Mucosa of descending colon (tissue), 3 donors: ENCODE data around the gene ANKRD35. TPM values are rescaled to one million over a fixed set of nuclear protein-coding genes. Genes with fewer than 3 reads are reported as not detected.

Source experiments
- ATAC-seq: fragments of 200-7000 bp; cut with Tn5 transposase; one replicate; pipeline ENCODE4 v1.9.1; 2020; ENCODE audit warnings: mild to moderate bottlenecking, moderate library complexity
- DNase-seq, 3 donors: peaks; one replicate each; pipeline ENCODE4 v3.0.0-alpha.2; 2020
- H3K36me3 ChIP-seq: fragments of 200-600 bp; one replicate; pipeline ENCODE4 v1.8.0; 2021; ENCODE audit warnings: low read depth, mild to moderate bottlenecking
- H3K4me1 ChIP-seq: fragments of 200-600 bp; one replicate; pipeline ENCODE4 v1.8.0; 2021; ENCODE audit warnings: low read depth, mild to moderate bottlenecking
- H3K4me3 ChIP-seq: fragments of 200-600 bp; one replicate; pipeline ENCODE4 v1.8.0; 2021; ENCODE audit warnings: mild to moderate bottlenecking
- H3K9me3 ChIP-seq: fragments of 200-600 bp; one replicate; pipeline ENCODE4 v1.8.0; 2021; ENCODE audit warnings: mild to moderate bottlenecking
- intact Hi-C, 2 donors: fragments of 100-400 bp; cut with DNase I in 1 of 2; cut with micrococcal nuclease in 1 of 2; formaldehyde crosslinking; loops; one replicate each; pipeline versions ENCODE4 v1.11.0 to v1.11.1; 2022; cut with DNase I, micrococcal nuclease
- total RNA-seq, 3 donors: library from RNA; stranded (reverse); fragmentation: NEBNext Ultra II Directional in 2 of 3; extraction: Animal tissue kit (Norgen Biotek cat#: 25700) in 2 of 3; gene quantifications; one replicate each; pipeline versions ENCODE4 v1.2.1 to v1.2.4, GENCODE V29; 2021 to 2023
- TF ChIP-seq, protein P1 (sequence below): fragments of 200-600 bp; IDR thresholded peaks from one replicate; pipeline ENCODE4 v1.8.0; 2022; ENCODE audit warnings: antibody characterized with exemption, mild to moderate bottlenecking
- donor health status: DM: no; HTN: no; CAD: no; lungs with moderate emphysema.
- donor health status: DM: no; HTN: no; CAD: no.
- donor health status: DM: no; HTN: yes; CAD: no.

The ANKRD35 gene
- total RNA-seq, 3 donors from 2014 or later: 0.26 to 5.6 (median 0.99) TPM

- TF ChIP-seq, protein P1, sequence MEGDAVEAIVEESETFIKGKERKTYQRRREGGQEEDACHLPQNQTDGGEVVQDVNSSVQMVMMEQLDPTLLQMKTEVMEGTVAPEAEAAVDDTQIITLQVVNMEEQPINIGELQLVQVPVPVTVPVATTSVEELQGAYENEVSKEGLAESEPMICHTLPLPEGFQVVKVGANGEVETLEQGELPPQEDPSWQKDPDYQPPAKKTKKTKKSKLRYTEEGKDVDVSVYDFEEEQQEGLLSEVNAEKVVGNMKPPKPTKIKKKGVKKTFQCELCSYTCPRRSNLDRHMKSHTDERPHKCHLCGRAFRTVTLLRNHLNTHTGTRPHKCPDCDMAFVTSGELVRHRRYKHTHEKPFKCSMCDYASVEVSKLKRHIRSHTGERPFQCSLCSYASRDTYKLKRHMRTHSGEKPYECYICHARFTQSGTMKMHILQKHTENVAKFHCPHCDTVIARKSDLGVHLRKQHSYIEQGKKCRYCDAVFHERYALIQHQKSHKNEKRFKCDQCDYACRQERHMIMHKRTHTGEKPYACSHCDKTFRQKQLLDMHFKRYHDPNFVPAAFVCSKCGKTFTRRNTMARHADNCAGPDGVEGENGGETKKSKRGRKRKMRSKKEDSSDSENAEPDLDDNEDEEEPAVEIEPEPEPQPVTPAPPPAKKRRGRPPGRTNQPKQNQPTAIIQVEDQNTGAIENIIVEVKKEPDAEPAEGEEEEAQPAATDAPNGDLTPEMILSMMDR: no peak
- H3K4me1 ChIP-seq: peaks cover 22% of the 10 kb centered on the region
- H3K9me3 ChIP-seq: no peaks in the 10 kb centered on the region
- no peak for DNase-seq
- H3K36me3 ChIP-seq: no peaks in the 10 kb centered on the region
- no peak overlapping the region for H3K4me3 ChIP-seq
- intact Hi-C loops: loop anchor here in 1 of 2 donors (10.0 kb wide), 1 partner anchor 48 kb away; the partner anchor contains the start of genes ANKRD34A and POLR3GL
- ATAC-seq: no peak
Observed at GRCh38 chr1:145916745-145917144, 31.1 kb upstream of the ANKRD35 start.

DNA sequence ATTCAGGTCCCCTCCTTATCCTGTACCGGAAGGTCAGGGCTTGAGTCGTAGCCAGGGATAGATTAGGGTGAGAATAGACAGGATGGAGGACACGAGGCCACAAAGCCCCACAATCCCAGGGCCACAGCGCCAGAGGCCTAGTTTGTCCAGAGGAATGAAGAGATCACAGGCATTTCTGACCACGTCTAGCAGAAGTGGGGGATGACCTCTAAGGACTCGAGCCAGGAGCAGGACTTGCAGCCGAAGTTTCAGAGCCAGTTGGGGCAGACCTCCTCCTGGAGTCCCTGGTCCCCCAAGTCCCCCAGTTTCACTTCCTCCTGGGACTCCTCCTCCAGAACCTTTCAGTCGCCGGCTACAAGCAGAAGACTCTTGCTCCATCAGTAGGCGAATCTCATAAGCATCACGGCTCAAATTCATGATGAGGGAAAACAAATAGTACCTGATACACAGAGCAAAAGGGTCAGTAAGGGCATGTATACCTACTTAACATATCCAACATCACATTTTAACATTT, 26.5 kb upstream of the ANKRD35 start:
- TF ChIP-seq, protein P1: no peak
- no peak overlapping the region for H3K4me3 ChIP-seq
- ATAC-seq (no peak), DNase-seq (no peak)
- intact Hi-C loops: loop anchor here in 1 of 2 donors (10.0 kb wide), 1 partner anchor 53 kb away; the partner anchor contains the start of genes ANKRD34A and POLR3GL
- H3K9me3 ChIP-seq: no peaks in the 10 kb centered on the region
- H3K4me1 ChIP-seq: peaks cover 2% of the 10 kb centered on the region
- H3K36me3 ChIP-seq: no peaks in the 10 kb centered on the region

DNA sequence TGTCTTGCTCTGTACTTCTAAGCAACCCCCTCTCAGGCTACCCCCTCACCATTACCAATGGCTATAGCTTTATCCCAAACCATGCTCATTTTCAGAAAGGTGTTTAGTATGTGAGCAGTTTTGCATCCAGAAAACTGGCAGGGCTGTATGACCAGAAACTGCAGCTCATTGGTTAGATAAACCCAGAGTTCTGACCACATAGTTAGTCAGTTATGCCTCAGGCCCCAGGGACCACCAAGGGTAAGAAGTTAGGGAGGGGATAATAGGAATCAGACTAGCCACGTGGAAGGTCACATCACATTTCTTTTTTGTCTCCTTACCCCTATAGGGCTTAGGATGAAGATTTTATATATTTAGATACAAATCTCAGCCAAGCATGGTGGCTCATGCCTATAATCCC, 23.0 kb upstream of the ANKRD35 start:
- ATAC-seq (no peak), DNase-seq (no peak)
- intact Hi-C loops: no loop called here
- H3K36me3 ChIP-seq: no peaks in the 10 kb centered on the region
- no peaks in the 10 kb centered on the region for H3K4me1 ChIP-seq
- H3K9me3 ChIP-seq: no peaks in the 10 kb centered on the region
- TF ChIP-seq, protein P1: no peak
- H3K4me3 ChIP-seq: no peak overlapping the region

DNA sequence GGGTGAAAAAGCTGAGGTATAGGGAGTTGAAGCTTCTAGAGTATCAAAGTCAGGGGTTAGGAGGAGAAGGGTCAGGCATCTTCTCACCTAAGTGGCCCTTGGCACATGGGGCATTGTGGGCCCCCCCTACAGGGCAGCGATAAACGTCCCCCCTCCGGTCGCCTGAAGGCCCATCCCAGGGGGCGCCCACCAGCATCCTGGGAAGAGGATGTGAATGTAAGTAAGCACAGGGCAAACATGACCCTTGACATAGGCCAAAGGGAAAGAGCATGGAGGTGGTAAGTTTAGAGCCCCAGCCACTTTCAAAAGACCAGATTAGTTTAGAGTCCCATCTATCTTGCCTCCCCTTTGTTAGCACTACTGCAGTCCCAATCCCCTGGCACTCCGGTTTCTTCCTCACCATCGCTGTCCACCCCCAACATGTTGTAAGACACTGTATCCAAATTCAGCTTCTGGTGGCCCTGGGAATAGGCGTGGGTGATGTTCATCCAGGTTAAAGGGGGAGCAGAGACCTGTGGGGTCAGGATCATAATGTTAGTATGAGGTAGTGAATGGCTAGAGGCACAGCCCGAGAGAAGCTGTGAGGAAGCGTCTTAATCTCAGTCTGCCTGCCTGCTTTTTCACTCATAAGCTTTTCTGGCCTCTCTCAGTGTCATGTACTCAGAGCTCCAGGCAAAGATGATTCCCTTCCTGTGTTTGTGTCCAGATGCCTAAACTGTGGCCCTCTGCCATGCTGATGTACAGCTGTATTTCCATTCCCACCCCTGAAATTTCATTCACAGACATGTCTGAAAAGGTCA, 21.5 kb upstream of the ANKRD35 start:
- H3K36me3 ChIP-seq: no peaks in the 10 kb centered on the region
- ATAC-seq (no peak), DNase-seq (no peak)
- intact Hi-C loops: no loop called here
- no peaks in the 10 kb centered on the region for H3K9me3 ChIP-seq
- no peak overlapping the region for H3K4me3 ChIP-seq
- TF ChIP-seq, protein P1: no peak
- no peaks in the 10 kb centered on the region for H3K4me1 ChIP-seq

- no peaks in the 10 kb centered on the region for H3K36me3 ChIP-seq
- intact Hi-C loops: no loop called here
- ATAC-seq (no peak), DNase-seq (no peak)
- TF ChIP-seq, protein P1: no peak
- no peak overlapping the region for H3K4me3 ChIP-seq
- H3K4me1 ChIP-seq: no peaks in the 10 kb centered on the region
- H3K9me3 ChIP-seq: no peaks in the 10 kb centered on the region
Observed at GRCh38 chr1:145901312-145902021, 15.8 kb upstream of the ANKRD35 start.
